CD4-positive, alpha-beta T cell treated with Interleukin-12 subunit alpha and Interleukin-12 subunit beta, for 1 hour (primary cell): ENCODE measurements around the gene PLA2G7.
A peak's percentile ranks its signal among the peaks of the same experiment; 100 is the strongest.
"Not testable (repeated sequence)": the region's sequence is repeated elsewhere in the genome, so short reads cannot be mapped to it uniquely, and the experiment has no call there.

ENCODE experiments used
- DNase-seq: peaks from one replicate; pipeline ENCODE4 v3.0.0-alpha.2; 2020

PLA2G7 gene

DNA sequence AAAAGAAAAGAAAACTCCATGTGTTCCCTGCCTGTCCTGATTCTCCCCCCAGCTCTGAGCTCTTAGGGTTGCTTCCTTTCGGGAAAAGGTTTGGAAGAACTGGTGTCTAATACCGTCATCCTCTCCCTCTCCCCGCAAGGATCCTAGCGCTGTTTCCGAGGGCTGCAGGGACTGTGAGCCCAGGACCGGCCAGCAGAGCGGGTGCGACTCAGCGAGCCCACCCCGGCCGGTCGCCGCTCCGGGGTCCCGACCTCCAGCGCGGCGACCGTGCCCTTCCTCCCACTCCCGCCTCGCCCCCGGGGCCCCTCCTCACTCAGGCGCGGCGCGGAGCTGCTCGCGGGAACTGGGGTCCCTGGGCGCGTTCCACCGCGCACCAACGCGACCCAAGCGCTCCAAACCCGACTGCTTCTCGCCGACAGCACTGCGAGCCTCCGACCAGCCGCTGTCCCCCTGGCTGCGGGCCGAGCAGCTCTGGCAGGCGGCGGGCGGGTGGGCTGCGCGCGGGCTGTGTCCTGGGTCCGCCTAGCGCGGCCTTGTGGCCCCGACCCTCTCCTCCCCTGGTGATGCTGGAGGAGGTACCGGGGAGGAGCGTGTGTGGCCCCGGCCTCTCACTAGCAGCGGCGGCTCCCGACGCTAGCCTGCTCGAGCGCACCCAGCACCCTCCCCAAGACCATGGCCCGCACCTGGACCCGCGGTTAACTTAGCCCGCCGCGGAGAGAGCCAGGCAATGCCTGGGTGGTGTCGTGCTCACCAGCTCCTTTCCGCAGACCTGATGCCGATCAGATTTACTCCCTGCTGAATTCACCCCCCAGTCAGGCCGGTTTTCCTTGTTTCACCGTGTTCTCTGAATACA lies at the start of gene PLA2G7:
Gene PLA2G7 (minus strand): TSS at position 509 of the 853 bp plus-strand sequence. CDS start 12,484 bp downstream, outside the sequence.
- no peak for DNase-seq

GRCh38 chr6:46784535-46784934 lies 49.4 kb upstream of the PLA2G7 start:
- DNase-seq: no peak

DNA sequence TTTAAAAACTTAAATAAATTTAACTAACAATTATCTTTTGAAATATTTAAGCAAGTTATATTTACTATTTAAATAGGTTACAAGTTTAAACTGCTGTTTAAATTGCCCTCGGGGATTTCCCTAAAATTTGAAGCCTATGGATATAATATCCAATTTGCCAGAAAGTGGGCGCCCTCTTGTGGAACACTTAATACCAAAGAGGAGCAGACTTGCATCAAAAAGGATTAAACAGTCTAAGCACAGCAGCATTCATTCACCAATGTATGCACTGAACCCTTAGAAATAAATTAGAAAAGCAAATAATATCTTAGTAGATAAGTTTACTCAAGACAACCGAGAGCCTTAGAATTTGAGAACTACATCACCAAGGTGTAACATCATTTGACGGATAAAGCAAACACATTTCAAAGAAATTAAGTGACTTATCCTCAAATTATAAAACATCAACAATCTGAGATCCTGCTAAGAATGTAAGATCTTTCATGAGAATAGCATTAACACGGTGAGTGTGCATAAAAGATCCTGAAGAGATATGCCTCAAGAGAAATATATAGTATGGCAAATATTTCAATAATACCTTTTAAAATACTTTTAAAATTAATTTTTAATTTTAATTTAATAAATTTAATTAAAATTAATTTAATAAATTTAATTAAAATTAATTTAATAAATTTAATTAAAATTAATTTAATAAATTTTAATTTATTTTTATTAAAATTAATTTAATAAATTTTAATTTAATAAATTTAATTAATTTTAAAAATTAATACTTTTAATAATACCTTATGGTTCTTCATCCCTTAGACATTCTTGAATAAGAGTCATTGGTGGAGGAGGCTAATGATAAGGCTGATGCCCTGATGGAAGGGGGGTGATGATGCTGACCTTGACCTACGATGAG lies 46.6 kb upstream of the PLA2G7 start:
- DNase-seq: peak; percentile 11

GRCh38 chr6:46777476-46778346 lies 42.5 kb upstream of the PLA2G7 start:
- DNase-seq: no peak

- DNase-seq: no peak
Measured at GRCh38 chr6:46776070-46776712, 41.0 kb upstream of the PLA2G7 start.

DNA sequence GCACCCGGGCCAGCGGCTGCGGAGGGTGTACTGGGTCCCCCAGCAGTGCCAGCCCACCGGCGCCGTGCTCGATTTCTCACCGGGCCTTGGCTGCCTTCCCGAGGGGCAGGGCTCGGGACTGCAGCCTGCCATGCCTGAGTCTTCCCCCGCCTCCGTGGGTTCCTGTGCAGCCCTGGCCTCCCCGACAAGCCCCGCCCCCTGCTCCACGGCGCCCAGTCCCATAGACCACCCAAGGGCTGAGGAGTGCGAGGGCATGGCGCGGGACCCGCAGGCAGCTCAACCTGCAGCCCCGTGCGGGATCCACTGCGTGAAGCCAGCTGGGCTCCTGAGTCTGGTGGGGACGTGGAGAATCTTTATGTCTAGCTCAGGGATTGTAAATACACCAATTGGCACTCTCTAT lies 39.6 kb upstream of the PLA2G7 start:
- DNase-seq: not testable (repeated sequence)

- no peak for DNase-seq
Measured at GRCh38 chr6:46773201-46773855, 38.2 kb upstream of the PLA2G7 start.

DNA sequence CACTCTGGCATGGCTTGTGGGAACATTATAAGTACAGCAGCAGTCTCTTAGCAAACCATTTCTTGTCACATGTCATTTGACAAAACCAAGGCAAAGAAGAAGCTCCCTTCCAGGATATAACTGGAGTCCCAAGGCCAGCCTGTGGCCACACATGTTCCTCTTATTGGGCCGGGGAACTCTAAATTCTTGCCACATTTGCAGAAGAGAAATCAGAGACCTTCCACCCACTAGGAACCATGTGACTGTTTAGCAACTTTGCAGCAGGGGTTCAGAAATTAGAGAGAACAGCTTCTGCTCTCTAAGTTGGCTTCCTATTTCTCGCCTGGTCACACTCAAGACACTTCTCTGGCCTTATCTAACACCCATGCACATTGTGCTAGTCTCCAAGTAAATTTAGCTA lies 37.6 kb upstream of the PLA2G7 start:
- DNase-seq: peak; percentile 22

DNA sequence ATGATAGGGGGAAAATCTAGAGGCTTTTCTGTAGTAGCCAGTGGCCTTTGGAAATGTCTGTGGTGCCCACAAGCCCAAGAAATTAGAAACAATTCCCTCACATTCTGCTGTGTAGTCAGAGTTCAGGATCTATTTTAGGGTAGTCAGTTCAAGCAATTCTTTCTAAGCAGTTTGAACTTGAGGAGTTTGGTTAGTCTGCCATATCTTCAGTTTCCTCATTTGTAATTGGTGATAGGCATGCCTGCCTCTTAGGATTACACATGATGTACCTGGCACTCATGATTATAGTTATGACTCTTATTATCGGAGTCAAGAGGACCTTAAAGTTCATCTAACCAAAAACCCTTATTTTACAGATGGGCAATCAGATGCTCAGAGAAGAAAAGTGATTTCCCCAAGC lies 36.8 kb upstream of the PLA2G7 start:
- DNase-seq: no peak

GRCh38 chr6:46764961-46765360 lies 29.8 kb upstream of the PLA2G7 start:
- DNase-seq: no peak

DNA sequence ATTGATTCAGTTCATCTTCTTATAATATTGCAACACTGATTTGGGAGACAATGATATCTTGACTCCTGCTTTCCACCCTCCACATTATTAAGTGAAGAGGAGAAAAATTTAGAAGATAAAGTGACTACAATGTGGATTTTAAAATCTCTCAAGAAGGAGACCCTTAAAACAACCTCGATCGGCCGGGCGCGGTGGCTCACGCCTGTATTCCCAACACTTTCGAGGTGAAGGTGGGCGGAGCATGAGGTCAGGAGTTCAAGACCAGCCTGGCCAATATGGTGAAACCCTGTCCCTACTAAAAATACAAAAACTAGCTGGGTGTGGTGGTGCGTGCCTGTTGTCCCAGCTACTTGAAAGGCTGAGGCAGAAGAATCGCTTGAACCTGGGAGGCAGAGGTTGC lies 29.1 kb upstream of the PLA2G7 start:
- DNase-seq: not testable (repeated sequence)

- DNase-seq: no peak
Measured at GRCh38 chr6:46763466-46763865, 28.3 kb upstream of the PLA2G7 start.

- no peak for DNase-seq
Measured at GRCh38 chr6:46760925-46761324, 25.8 kb upstream of the PLA2G7 start.

DNA sequence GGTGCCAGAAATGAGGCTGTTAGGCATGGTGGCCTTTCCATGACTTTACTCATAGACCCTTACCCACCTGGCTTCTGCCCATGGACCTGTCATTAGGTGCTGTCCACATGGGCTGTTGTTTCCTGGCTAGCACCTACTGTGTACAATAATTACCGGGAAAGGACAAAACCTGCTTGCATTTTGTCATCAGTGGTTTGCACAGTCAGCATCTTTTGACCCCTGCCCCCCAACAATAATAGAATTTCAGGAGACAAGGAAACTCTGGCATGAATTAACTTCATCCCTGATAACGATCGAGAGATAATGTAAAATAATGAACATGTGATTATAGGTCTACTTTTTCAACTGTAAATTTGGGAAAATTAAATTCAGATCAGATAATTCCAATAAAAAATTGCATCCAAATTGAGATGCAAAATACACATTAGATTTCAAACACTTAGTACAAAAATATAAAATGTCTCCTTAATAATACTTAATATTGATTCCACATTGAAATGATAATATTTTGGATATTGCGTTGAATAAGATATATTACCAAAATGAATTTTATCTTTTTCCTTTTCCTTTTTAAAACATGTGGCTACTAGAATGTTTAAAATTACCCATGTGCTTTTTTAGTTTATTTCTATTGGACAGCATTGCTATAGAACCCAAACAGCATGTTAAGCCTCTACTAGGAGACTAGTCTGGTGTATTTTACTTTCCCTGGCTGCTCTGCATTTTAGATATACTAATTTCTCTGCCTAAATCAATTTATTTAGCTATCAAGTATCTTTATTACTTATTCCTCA lies 24.0 kb upstream of the PLA2G7 start:
- no peak for DNase-seq

DNA sequence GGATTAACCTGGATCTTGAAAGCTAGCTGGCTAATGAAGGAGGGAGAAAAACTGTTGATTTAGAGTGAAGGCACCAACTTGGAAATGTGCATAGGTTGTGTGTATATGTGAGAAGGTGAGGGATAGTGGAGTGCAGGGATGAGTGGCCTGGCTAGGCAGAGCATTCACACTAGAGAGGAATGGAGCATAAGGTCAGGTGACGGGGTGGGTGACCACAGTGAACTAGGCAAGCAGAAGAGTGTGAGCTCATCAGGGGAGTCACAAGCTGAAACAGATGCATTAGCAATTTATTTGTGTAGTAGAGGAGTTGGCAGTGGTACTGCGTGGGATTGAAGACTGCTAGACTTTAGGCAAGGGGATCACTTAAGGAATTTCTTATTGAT lies 22.0 kb upstream of the PLA2G7 start:
- DNase-seq: no peak

DNA sequence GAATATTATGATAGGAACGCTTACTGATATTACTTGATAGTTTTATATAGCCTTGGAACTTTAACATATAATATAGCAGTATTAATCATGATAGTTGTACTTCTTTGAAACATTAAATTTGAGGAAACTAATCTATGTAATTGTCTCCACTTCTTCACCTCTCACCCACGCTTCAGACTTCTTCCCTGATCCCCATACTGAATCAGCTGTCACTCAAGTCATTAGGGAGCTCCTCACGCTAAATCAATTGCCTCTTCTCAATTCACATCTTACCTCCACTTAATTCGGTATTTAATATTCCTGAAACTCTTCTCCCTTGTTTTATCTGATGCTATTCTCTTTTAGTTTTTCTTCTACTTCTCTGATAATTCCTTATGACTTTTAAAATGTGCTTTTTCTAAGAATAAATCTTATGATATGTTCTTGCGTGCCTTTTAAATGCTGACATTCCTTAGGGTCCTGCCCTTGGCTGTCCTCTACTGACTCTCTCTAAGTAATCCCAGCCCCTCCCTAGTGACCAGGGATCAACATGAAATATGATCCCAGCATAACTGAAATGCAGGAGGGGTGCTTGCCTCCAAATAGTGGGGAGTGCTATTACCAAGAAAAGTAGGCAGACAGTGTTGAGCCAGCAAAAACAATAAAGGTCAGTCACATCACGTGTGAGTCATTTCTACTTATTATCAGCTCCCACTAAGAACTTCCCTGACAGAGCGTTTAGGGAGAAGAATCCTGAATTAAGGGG lies 21.5 kb upstream of the PLA2G7 start:
- no peak for DNase-seq

DNA sequence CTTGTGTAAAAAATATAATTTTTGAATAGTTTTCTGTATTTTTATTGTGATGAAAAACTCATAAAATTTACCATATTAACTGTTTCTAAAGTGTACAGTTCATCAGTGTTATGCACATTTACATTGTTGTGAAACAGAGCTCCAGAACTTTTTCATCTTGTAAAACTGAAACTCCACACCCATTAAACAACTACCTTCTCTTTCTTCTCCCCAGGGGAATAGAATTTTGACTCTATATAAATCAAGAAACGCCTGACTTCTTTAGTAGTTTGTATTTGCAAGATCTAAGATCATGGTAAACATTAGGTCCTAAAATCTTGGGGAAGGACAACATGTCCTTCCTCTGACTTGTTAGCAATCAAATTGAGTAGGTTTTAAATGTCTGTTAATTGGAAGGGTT lies 20.7 kb upstream of the PLA2G7 start:
- DNase-seq: no peak

GRCh38 chr6:46751658-46752057 lies 16.5 kb upstream of the PLA2G7 start:
- DNase-seq: no peak

DNA sequence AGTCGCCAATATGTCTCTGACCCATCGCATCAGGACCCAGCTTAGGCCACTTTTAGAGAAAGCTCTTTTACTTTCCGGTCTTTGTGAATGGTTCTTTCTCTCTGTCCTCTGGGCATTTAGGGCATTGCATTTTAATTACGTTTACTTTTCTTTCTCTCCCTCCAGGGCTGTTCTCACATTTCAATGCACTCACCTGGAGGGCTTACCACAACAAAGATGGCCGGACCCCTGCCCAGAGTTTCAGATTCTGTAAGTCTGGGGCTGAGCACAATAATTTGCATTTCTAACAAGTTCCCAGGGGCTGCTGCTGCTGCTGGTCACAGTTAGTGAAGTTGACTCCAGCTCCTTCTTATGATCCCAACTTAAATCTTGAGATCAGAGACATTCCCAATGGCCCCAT lies 14.6 kb upstream of the PLA2G7 start:
- no peak for DNase-seq

GRCh38 chr6:46748940-46749503 lies 13.8 kb upstream of the PLA2G7 start:
- no peak for DNase-seq
